Fibroblast of skin of left quadriceps (primary cell): ENCODE data around the gene CYP4F22.
A peak's percentile ranks its signal among the peaks of the same experiment; 100 is the strongest.

Source experiments
- DNase-seq, 2 experiments: peaks; one replicate each; pipeline ENCODE4 v3.0.0-alpha.2; 2013; ENCODE audit warnings: low read depth in 2 of 2

CYP4F22 gene

GRCh38 chr19:15534957-15535864 is 26.9 kb downstream of the CYP4F22 start:
- DNase-seq = no peak

- DNase-seq = no peak
These were observed 28.0 kb downstream of the CYP4F22 start for GRCh38 chr19:15536350-15536749.

GRCh38 chr19:15538774-15539173 is 30.4 kb downstream of the CYP4F22 start:
- no peak for DNase-seq

- DNase-seq = no peak
These were observed 31.3 kb downstream of the CYP4F22 start for GRCh38 chr19:15539638-15540037.

GRCh38 chr19:15540435-15540834 is 32.1 kb downstream of the CYP4F22 start:
- no peak for DNase-seq

GRCh38 chr19:15544283-15544682 is 36.0 kb downstream of the CYP4F22 start:
- no peak for DNase-seq

- DNase-seq = no peak
These were observed 36.6 kb downstream of the CYP4F22 start for GRCh38 chr19:15544970-15545369.

GRCh38 chr19:15548648-15549047 is 40.3 kb downstream of the CYP4F22 start:
- no peak for DNase-seq

GRCh38 chr19:15549581-15549980 is 41.3 kb downstream of the CYP4F22 start:
- DNase-seq = no peak

- DNase-seq = no peak
These were observed 41.9 kb downstream of the CYP4F22 start for GRCh38 chr19:15550273-15550672.

- DNase-seq = no peak
These were observed 42.6 kb downstream of the CYP4F22 start for GRCh38 chr19:15550929-15551292.

GRCh38 chr19:15551293-15552004 is 43.1 kb downstream of the CYP4F22 start:
- no peak for DNase-seq

GRCh38 chr19:15555021-15555420 is 46.7 kb downstream of the CYP4F22 start:
- DNase-seq = no peak

GRCh38 chr19:15555759-15556633 is 47.7 kb downstream of the CYP4F22 start:
- DNase-seq = peak; percentile 64 to 68

GRCh38 chr19:15556634-15557181 is 48.4 kb downstream of the CYP4F22 start:
- DNase-seq = no peak

- no peak for DNase-seq
These were observed 48.9 kb downstream of the CYP4F22 start for GRCh38 chr19:15557223-15557622.

GRCh38 chr19:15562145-15562544 is 53.8 kb downstream of the CYP4F22 start:
- DNase-seq = no peak

- DNase-seq = peak in 1 of 2 experiments; percentile 3
These were observed 54.5 kb downstream of the CYP4F22 start for GRCh38 chr19:15562861-15563260.

GRCh38 chr19:15563325-15563794 is 55.0 kb downstream of the CYP4F22 start:
- no peak for DNase-seq

- DNase-seq = no peak
These were observed 55.6 kb downstream of the CYP4F22 start for GRCh38 chr19:15563931-15564330.

- no peak for DNase-seq
These were observed 56.3 kb downstream of the CYP4F22 start for GRCh38 chr19:15564534-15565168.
